Loucy (cell line): ENCODE results near the gene CYP19A1.

Source experiments
- CTCF ChIP-seq: fragments of 200-600 bp; sonication (generic); conservative IDR thresholded peaks from 2 replicates; pipeline ENCODE4 v1.5.1; 2014; ENCODE audit warnings: mild to moderate bottlenecking, antibody characterized with exemption, low read length
- EZH2phosphoT487 ChIP-seq: fragments of 200-600 bp; IDR thresholded peaks from 2 replicates; pipeline ENCODE4 v1.6.1; 2018; ENCODE audit warnings: antibody characterized with exemption, mild to moderate bottlenecking, moderate library complexity, borderline replicate concordance

DNA sequence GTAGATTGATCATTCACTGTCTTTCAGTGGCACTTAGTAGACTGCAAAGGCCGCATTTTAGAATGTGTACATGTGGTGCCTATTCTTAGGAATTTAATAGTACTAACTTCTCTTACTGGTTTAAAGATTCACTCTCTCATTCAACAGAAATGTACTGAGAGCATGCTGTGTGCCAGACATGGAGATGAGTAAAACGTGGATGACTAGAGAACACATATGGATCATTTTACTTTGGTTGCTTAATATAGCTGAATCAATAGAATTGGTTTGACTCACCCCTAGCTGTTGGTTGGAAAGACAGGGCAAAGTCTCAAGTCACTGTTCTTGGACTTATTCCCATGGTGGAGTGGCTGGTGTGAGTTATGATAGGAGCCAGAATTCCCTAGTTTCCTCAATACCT lies 134.6 kb downstream of the CYP19A1 start:
- TF ChIP-seq CTCF (no peak), EZH2phosphoT487 (no peak)
